GM10266 (cell line): Measurements from ENCODE around the gene ZBTB16.
A peak's percentile ranks its signal among the peaks of the same experiment; 100 is the strongest.

ENCODE experiments used
- DNase-seq: peaks from one replicate; pipeline ENCODE4 v3.0.0; 2012; ENCODE audit errors: extremely low spot score
- CTCF ChIP-seq: IDR thresholded peaks from 2 replicates; pipeline ENCODE4 v1.5.1; 2012; ENCODE audit warnings: mild to moderate bottlenecking, low read depth; ENCODE audit not compliant: control insufficient read depth, insufficient read depth; ENCODE audit errors: missing control alignments

ZBTB16 gene

GRCh38 chr11:114262681-114263512, 203.4 kb downstream of the ZBTB16 start:
- DNase-seq: no peak
- TF ChIP-seq CTCF: peak; percentile 34

- no peak for TF ChIP-seq CTCF
These were observed 204.1 kb downstream of the ZBTB16 start for GRCh38 chr11:114263513-114264170.

GRCh38 chr11:114264381-114264780, 204.9 kb downstream of the ZBTB16 start:
- no peak for TF ChIP-seq CTCF
- DNase-seq: no peak

More at GRCh38 chr11:114263513-114264170, 204.1 kb downstream of the ZBTB16 start:
- DNase-seq: no peak

- TF ChIP-seq CTCF: no peak
- no peak for DNase-seq
These were observed 205.8 kb downstream of the ZBTB16 start for GRCh38 chr11:114265122-114265878.

DNA sequence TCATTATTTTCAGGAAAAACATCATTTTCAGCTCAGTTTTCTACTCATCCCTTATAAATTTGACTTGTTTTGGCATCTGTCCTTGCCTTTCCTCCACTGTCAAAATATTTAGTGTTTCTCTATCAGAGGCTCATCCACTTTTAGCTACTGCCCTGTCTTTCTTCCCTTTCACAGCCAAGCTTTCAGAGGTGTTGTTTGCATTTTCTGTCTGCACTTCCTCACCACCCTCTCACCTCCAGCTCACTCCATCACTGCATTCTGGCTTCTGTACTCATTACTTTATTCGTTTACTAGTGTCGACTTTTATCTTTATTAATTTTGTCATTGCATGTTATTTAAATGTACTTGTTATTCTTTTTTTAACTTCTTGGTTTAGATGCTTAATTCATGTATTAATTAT, 210.0 kb downstream of the ZBTB16 start:
- DNase-seq: no peak
- no peak for TF ChIP-seq CTCF

- TF ChIP-seq CTCF: no peak
- DNase-seq: no peak
These were observed 211.2 kb downstream of the ZBTB16 start for GRCh38 chr11:114270531-114271270.
